OCI-LY7 (cell line): ENCODE results near the gene HLA-DRB5. TPM values are rescaled to one million over a fixed set of nuclear protein-coding genes. Genes with fewer than 3 reads are reported as not detected.
A peak's percentile ranks its signal among the peaks of the same experiment; 100 is the strongest.
"Not testable (repeated sequence)": the region's sequence is repeated elsewhere in the genome, so short reads cannot be mapped to it uniquely, and the experiment has no call there.

Experiments used
- BruUV-seq: library from RNA; stranded (reverse); fragments of 400-500 nt; replicated peaks from 2 replicates; lab custom pipeline; 2021; lab: Mats Ljungman, UMichigan
- CTCF ChIA-PET: fragments of 300-600 bp; sonication (Branson Sonifier 250); formaldehyde crosslinking; loops from one replicate; lab custom pipeline; 2022; ENCODE audit warnings: antibody characterized with exemption; ENCODE audit not compliant: unreplicated experiment; lab: Charles Lee
- POLR2A ChIA-PET: fragments of 300-600 bp; sonication (Branson Sonifier 250); formaldehyde crosslinking; loops from one replicate; lab custom pipeline; 2022; ENCODE audit warnings: antibody characterized with exemption; lab: Charles Lee
- DNase-seq: peaks from one replicate; pipeline ENCODE4 v3.0.0-alpha.2; 2015; ENCODE audit warnings: low spot score
- H2AFZ ChIP-seq: fragments of 200-600 bp; sonication (generic), shearing (Covaris generic); 2 replicates; pipeline ENCODE4 v1.6.1; 2014; ENCODE audit warnings: mild to moderate bottlenecking, antibody characterized with exemption, low read length, moderate library complexity
- H3K27ac ChIP-seq: fragments of 200-600 bp; sonication (generic); 2 replicates; pipeline ENCODE4 v1.5.1; 2014; ENCODE audit warnings: mixed run types, low read depth, mild to moderate bottlenecking, moderate library complexity, low read length, inconsistent platforms; ENCODE audit not compliant: poor library complexity, severe bottlenecking
- H3K36me3 ChIP-seq: fragments of 200-600 bp; sonication (generic); 2 replicates; pipeline ENCODE4 v1.6.1; 2014; ENCODE audit warnings: mild to moderate bottlenecking, antibody characterized with exemption, low read length, moderate library complexity, mixed read lengths; ENCODE audit not compliant: insufficient read depth
- H3K4me1 ChIP-seq: fragments of 200-600 bp; sonication (generic); 2 replicates; pipeline ENCODE4 v1.5.1; 2014; ENCODE audit warnings: mild to moderate bottlenecking, low read length; ENCODE audit not compliant: insufficient read depth, poor library complexity, severe bottlenecking
- H3K4me2 ChIP-seq: fragments of 200-600 bp; sonication (generic); 2 replicates; pipeline ENCODE4 v1.6.1; 2014; ENCODE audit warnings: mild to moderate bottlenecking, low read length
- H3K4me3 ChIP-seq: fragments of 200-600 bp; sonication (generic); 2 replicates; pipeline ENCODE4 v1.5.1; 2014; ENCODE audit warnings: mild to moderate bottlenecking, low read depth, low read length; ENCODE audit not compliant: poor library complexity, severe bottlenecking
- H3K79me2 ChIP-seq: fragments of 200-600 bp; sonication (generic); 2 replicates; pipeline ENCODE4 v1.6.1; 2016; ENCODE audit warnings: low read depth, mild to moderate bottlenecking, low read length, moderate library complexity, mixed read lengths; ENCODE audit not compliant: insufficient read depth
- H3K9me2 ChIP-seq: fragments of 200-600 bp; sonication (generic); 2 replicates; pipeline ENCODE4 v1.6.1; 2016; ENCODE audit warnings: mild to moderate bottlenecking, low read length, mixed read lengths; ENCODE audit not compliant: insufficient read depth
- H3K9me3 ChIP-seq: fragments of 200-600 bp; sonication (generic); 2 replicates; pipeline ENCODE4 v1.6.1; 2014; ENCODE audit warnings: mild to moderate bottlenecking, mixed run types, low read length, mixed read lengths
- H4K20me1 ChIP-seq: fragments of 200-600 bp; sonication (generic); 2 replicates; pipeline ENCODE4 v1.6.1; 2014; ENCODE audit warnings: mild to moderate bottlenecking, antibody characterized with exemption, low read length, moderate library complexity, mixed read lengths; ENCODE audit not compliant: insufficient read depth
- EZH2phosphoT487 ChIP-seq: fragments of 200-600 bp; sonication (generic); IDR thresholded peaks from 2 replicates; pipeline ENCODE4 v1.6.1; 2018; ENCODE audit warnings: low read depth, borderline replicate concordance, mild to moderate bottlenecking, mixed run types, antibody characterized with exemption, low read length, moderate library complexity, mixed read lengths
- intact Hi-C: fragments of 100-400 bp; cut with micrococcal nuclease; formaldehyde crosslinking; loops from one replicate; pipeline ENCODE4 v1.10.0; 2022; ENCODE audit not compliant: unreplicated experiment
- total RNA-seq, 2 experiments: library from RNA; depleted of rRNA in 1 of 2; stranded (reverse); fragments of >200 nt in 1 of 2; shearing (Covaris generic) in 1 of 2; gene quantifications; 2 replicates each; pipeline ENCODE4 v1.2.3, GENCODE V29; 2014 to 2022
- TF ChIP-seq, protein P1 (sequence below): fragments of 200-600 bp; sonication (generic); conservative IDR thresholded peaks from 2 replicates; pipeline ENCODE4 v1.5.1; 2014; ENCODE audit warnings: mild to moderate bottlenecking, antibody characterized with exemption, low read length, moderate library complexity, mixed read lengths

Gene HLA-DRB5
- total RNA-seq, 2 experiments from 2014 or later = 1.9 to 6.1 TPM

DNA sequence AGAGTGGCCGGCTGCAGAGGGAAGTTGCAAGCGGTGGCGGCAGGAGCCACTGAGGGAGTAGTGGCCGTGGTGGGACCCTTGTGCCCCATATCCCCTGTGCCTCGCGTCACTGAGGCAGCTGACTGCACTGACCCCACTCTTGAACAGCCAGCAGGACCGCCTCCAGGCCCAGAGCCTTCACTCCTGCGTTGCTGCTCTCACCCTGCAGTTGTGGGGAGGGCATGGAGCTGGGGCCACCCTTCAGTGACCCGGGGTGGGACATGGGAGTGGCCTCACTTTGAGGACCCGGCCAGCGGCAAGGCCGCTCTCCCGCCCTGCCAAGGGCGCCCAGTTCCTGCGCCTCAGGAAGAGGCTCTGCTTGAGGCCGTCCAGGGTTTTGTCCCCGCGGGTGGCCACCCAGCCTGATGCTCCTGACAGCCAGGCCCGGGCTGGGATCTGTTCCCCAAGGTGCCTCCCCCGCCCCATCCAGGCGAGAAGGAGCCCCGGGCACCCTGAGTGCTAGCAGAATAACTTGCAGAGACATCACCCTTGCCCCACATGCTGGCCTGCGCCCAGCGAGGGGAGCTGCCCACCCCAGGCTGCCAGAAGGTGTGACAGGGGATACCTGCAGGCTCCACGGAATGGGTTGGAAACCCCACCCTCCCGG, 46.0 kb downstream of the HLA-DRB5 start:
- Histone ChIP-seq H3K27ac (no peak overlapping the region), H3K4me3 (no peak overlapping the region), H3K79me2 (no peaks in the 10 kb centered on the region), H3K9me2 (no peaks in the 10 kb centered on the region), H4K20me1 (no peaks in the 10 kb centered on the region), H3K4me1 (peaks cover 5% of the 10 kb centered on the region), H3K9me3 (no peaks in the 10 kb centered on the region), H3K36me3 (no peaks in the 10 kb centered on the region), H3K4me2 (no peak overlapping the region), H2AFZ (no peak overlapping the region)
- TF ChIP-seq, protein P1, sequence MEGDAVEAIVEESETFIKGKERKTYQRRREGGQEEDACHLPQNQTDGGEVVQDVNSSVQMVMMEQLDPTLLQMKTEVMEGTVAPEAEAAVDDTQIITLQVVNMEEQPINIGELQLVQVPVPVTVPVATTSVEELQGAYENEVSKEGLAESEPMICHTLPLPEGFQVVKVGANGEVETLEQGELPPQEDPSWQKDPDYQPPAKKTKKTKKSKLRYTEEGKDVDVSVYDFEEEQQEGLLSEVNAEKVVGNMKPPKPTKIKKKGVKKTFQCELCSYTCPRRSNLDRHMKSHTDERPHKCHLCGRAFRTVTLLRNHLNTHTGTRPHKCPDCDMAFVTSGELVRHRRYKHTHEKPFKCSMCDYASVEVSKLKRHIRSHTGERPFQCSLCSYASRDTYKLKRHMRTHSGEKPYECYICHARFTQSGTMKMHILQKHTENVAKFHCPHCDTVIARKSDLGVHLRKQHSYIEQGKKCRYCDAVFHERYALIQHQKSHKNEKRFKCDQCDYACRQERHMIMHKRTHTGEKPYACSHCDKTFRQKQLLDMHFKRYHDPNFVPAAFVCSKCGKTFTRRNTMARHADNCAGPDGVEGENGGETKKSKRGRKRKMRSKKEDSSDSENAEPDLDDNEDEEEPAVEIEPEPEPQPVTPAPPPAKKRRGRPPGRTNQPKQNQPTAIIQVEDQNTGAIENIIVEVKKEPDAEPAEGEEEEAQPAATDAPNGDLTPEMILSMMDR = no peak
- TF ChIP-seq EZH2phosphoT487 = no peak
- ChIA-PET POLR2A (interaction anchor here (0.6 to 1.1 kb wide), 3 partner anchors 46 to 204 kb away, joined by 3 to 4 read pairs (median 3); partner anchors contain the start of gene HLA-DRB5), CTCF (no interaction called here)
- intact Hi-C loops = no loop called here
- DNase-seq = no peak
- no TSS peak for BruUV-seq

DNA sequence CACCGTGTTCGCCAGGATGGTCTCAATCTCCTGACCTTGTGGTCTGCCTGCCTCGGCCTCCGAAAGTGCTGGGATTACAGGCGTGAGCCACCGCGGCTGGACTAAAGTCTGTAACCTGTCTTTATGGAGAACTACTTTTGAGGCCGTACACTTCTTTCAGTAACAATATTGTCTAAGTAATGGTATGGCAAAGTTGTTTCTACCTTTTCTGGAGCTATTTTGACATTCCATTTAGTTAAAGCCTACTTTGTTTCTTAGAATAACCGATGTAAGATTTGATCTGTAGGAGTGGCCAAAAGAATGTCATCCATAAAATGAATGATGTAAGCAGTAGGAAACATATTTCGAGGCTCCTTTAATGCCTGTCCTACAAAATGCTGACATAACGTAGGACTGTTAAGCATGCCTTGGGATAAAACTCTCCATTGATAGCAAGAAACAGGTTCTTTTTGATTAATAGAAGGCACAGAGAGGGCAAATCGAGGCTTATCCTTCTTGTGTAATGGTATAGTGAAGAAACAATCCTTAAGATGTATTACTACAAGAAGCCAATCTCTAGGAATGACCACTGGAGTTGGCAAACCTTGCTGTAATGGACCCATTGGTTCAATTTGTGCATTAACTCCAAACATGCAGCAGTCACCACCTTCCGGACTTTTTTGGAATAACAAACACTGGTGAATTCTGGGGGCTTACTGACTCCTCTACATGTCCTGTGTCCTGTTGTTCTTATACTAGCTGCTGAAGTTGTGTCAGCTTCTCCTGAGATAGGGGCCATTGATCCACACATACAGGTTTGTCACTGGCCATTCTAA, 54.5 kb downstream of the HLA-DRB5 start:
- H3K9me3 ChIP-seq = no peaks in the 10 kb centered on the region

DNA sequence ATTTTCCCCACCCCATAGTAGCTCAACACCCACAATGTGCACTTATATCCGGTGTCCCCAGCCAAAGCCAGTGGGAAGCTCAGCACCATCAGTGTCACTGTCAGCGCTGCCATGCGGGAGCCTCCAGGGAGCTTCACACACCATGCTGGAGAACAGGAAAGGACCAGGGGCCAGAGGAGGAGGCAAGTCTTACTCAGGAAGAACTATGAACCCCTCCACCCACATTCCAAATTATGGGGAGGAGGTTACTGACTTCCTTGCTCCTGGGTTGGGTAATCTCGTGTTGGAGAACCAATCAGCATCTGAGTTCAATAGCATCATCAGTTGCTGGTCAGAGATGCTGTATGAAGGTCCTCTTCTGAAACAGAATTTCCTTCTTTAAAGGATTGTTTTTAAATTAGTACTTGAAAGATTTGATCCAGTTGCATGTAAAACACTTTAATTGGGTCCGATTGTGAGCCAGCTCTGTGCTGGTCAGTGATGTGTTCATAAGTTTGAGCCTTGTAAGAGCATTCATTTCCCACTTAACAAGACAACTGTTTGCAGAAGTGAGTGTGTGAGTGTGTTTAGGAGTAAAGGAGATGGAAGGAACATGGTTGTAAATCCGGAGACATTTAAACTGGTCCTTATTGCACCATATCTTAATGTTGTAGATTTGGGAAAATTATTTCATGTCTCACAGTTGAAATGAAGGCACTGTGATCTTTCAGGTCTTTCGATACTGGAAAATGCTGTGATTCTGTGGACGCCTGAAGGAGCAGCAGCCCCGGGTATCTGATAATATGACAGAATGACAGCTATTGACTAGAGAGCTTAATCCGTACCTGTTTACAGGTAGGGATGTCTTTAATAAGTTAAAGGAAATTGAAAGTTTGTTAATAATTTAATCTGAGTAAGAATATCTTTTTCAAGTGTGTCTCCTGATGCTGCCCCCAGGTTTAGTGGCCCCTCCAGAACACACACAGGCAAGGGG, 56.4 kb downstream of the HLA-DRB5 start:
- peaks cover 17% of the 10 kb centered on the region for H3K4me1 ChIP-seq
- BruUV-seq = TSS peak; percentile 80
- CTCF ChIA-PET, H4K20me1 ChIP-seq, H3K9me2 ChIP-seq, H3K9me3 ChIP-seq, H3K36me3 ChIP-seq, H3K79me2 ChIP-seq, POLR2A ChIA-PET: not testable (repeated sequence)
- peak; percentile 62 for DNase-seq
- intact Hi-C loops = loop anchor here (2.0 kb wide), 1 partner anchor 55 kb away; no protein-coding TSS in a partner anchor
- H3K4me3 ChIP-seq = peak overlapping the region; percentile 33
- H3K4me2 ChIP-seq = peak overlapping the region; percentile 40
- H3K27ac ChIP-seq = peak overlapping the region; percentile 51
- peak overlapping the region; percentile 89 for H2AFZ ChIP-seq

More for the DNA sequence above, 54.5 kb downstream of the HLA-DRB5 start:
- Histone ChIP-seq H3K4me2 (no peak overlapping the region), H3K4me1 (peaks cover 17% of the 10 kb centered on the region), H4K20me1 (no peaks in the 10 kb centered on the region), H3K27ac (no peak overlapping the region), H3K79me2 (0 out of 2 replicates have a peak, but pooled peaks cover 4% of the 10 kb centered on the region), H3K4me3 (no peak overlapping the region), H3K36me3 (no peaks in the 10 kb centered on the region; the same call in 1 of the 2 replicates), H2AFZ (no peak overlapping the region), H3K9me2 (no peaks in the 10 kb centered on the region)
- no peak for TF ChIP-seq EZH2phosphoT487
- TF ChIP-seq, protein P1 = no peak
- intact Hi-C loops = no loop called here
- BruUV-seq = no TSS peak
- ChIA-PET CTCF (no interaction called here), POLR2A (no interaction called here)
- DNase-seq = no peak
